Activated naive CD8-positive, alpha-beta T cell treated with anti-CD3 and anti-CD28 coated beads, Interleukin-2, amount 50 U/mL, for 16 hours (primary cell): Measurements from ENCODE around the gene ACTC1.
"Not testable (repeated sequence)": the region's sequence is repeated elsewhere in the genome, so short reads cannot be mapped to it uniquely, and the experiment has no call there.

Experiments used
- DNase-seq: peaks from one replicate; pipeline ENCODE4 v3.0.0-alpha.2; 2020; ENCODE audit warnings: low read depth, low spot score

The ACTC1 gene

GRCh38 chr15:34795267-34796081 lies at the start of gene ACTC1:
Gene ACTC1 (minus strand): TSS chr15:34795549. CDS start chr15:34794808, 741 bp downstream.
- DNase-seq, result no peak

DNA sequence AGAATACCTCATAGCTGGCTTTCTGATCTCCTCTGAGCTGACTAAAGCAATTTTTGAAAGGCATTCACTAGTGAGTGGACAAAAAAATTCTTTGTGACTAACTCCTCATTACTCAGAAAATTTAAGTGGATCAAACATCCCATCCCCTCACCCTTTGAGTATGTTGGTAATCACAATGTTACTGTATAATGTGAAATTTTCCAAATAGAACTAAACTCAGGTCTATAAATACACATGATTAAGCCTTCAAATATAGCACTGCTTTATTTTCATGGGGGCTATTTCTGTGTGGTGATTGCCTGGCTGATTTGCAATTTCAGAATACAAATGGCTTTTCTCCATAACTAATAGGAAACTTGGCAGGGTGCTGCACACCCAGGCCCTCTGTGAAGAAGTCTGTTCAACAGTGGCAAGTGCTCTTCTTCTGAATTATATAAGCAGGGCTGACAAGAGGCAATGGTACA lies 45.9 kb upstream of the ACTC1 start:
- DNase-seq, result no peak

GRCh38 chr15:34838282-34838681 lies 42.9 kb upstream of the ACTC1 start:
- no peak for DNase-seq

- DNase-seq, result no peak
These were observed 42.1 kb upstream of the ACTC1 start for GRCh38 chr15:34837246-34838016.

GRCh38 chr15:34828145-34828911 lies 33.0 kb upstream of the ACTC1 start:
- DNase-seq, result no peak

DNA sequence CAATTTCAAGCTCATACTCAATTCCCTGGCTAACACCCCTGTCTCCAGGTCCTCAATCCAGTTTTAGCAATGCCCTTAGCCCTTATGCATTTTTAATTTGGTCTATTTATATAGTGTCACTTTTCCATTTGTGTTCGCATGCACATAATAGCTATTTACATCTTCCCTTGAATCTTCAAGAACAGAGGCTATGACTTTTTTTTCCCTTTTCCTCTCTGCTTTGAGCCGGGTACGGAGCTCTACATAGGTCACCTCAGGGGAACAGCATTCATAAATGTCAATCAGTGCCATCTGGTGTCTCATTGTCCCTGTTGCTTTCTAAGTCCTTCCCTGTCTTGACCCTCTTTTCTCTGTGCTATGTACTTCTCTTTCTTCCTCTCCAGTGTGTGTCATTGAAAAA lies 26.5 kb upstream of the ACTC1 start:
- DNase-seq, result no peak

GRCh38 chr15:34820110-34820509 lies 24.8 kb upstream of the ACTC1 start:
- DNase-seq, result no peak

DNA sequence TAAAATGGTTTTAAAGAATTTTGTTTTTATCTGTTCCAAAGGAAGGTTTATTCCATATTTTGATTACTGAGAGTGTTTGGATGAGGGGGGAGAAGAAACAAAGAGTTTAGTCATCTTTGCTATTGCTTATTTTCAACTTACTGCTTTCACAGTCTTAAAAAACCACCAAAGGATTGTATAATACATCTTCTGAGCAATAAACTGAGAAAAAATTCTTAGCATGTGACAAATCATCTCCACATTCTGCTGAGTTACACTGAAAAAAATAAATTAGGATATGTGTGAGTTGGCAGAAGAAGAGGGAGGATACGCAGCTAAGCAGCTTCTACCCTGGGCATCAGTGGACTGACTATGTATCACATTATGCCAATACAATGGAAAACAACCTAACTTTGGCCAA lies 23.2 kb upstream of the ACTC1 start:
- no peak for DNase-seq

DNA sequence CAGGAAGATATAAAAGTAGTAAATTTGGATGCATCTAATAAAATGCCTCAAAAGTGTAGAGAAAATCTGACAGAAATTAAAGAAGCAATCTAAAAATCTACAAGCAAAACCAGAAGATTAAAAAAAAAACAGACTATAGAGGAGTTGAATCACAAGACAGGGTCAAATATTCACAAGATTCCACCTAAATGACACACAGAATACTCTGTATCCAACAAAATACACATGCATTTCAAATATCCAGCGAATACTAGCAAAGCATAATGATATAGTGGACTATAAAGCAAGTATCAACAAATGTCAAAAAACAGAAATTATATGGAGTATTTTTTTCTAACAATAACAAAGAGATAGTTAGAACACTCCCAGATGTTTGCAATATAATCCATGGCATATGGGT lies 20.5 kb upstream of the ACTC1 start:
- no peak for DNase-seq

DNA sequence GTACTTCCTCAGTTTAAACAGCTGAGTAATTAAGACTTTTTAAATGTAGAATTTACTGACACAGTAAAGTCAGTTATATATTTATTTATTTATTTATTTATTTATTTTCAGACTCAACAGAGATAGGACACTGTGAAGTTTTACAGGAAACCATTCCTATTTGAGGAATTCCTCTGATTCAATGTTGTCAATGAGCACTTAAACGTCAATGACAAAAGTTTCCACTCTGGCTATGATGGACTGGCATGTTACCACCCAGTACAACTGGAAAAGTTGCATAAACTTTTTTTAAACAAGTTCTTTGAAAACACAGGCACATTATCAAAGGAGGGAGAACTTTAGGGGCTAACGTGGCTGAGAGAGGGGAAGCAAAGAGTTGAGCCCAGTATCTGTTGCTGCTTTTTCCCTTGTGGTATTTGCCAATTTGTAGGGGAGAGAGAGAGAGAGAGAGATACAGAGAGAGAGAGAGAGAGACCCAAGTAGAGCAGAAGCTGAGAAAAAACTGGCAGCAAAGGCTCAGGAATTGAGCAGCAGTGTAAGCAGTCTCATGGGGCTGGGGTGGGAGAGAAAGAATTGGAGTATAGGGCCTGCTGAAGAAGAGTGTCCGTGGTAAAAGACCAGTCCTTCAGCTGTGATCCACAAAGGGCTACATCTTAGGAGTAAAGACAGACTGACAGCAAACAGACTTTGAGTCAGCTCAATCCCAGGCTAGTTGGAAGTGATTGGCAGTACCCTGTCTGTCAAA lies 18.3 kb upstream of the ACTC1 start:
- no peak for DNase-seq

GRCh38 chr15:34812868-34813365 lies 17.6 kb upstream of the ACTC1 start:
- DNase-seq, result not testable (repeated sequence)

- DNase-seq, result no peak
These were observed 17.0 kb upstream of the ACTC1 start for GRCh38 chr15:34812369-34812768.

DNA sequence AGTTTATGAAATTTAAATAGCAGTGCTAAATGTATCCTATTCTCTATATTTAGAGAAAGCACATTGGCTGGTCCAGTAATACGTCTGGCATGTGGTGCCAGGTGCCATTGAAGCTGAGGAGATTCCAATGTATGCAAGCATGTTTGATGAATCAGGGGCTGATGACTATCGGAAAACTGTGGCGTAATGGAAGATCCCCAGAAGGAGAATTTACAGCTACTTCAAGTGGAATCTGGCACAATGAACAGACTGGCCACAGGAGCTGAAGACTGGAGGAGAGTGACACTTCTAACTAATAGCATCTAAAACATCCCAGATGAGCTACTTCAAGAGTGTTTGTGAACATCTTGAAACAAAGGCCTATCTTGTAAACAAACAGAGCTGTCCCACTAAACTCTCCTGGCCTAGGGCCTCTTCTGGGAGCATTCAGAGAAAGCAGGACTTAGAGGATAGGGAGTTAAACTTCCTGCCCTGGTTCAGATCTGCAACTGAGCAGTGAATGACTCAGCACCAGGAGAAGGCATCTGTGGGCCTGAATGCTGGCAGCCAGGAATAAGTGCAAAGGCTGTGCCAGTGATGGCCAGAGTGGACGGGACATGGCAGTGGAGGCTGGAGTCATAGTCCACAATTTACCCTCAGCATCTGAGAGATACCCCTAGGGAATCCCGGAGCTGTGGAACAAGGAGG lies 15.2 kb upstream of the ACTC1 start:
- no peak for DNase-seq

DNA sequence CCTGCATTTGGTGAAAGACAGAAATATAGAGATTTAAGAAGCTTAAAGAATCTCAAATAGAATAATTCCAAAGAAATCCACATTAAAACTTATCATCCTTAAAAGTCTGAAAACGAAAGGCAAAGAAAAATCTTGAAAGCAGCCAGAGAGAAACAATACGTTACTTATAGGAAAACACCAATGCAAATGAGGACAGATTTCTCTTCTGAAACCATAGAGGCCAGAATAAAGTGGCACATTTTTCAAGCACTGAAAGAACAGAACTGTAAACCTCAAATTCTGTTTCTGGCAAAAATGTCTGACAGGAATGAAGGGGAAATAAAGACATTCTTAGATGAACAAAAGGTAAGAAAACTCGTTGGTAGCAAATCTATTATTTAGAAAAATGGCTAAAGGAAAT lies 13.8 kb upstream of the ACTC1 start:
- no peak for DNase-seq

DNA sequence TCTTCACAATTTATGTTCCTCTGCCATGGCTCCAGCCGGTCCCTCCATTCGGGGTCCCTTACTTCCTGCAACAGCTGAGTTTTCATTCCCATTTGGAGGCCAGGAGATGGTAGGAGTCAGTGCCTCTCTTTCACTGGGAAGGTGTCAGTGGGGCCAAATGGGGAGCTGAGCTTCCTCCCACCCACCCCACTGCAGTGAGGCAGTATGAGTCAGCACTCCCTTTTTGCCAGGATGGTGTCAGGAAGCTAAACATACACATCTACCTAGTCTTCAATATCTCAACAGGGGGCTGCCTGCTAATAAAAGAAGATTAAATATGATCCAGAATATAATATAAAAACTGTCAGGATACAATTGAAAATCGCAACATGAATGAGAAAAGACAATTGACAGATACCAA lies 12.7 kb upstream of the ACTC1 start:
- DNase-seq, result no peak

- not testable (repeated sequence) for DNase-seq
These were observed 11.9 kb upstream of the ACTC1 start for GRCh38 chr15:34807241-34807640.

GRCh38 chr15:34804776-34805175 lies 9.4 kb upstream of the ACTC1 start:
- no peak for DNase-seq

DNA sequence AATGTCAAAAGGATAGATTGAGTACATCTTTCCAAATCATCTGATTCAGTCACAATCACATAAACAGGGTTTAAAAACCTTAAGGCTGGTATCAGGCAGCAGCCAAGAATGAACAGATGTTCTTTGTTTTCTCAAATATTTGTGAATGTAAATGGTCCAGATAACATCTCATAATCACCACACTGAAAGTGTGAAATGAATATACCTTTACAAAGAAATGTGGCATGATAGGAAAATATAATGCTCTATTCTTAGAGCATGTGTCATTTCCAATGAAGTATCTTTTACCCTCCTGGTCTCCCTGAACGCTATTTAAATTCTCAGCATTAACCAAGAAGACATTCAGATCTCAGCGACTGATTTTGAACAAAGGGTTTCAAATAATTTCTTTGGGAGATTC lies 8.8 kb upstream of the ACTC1 start:
- DNase-seq, result no peak

DNA sequence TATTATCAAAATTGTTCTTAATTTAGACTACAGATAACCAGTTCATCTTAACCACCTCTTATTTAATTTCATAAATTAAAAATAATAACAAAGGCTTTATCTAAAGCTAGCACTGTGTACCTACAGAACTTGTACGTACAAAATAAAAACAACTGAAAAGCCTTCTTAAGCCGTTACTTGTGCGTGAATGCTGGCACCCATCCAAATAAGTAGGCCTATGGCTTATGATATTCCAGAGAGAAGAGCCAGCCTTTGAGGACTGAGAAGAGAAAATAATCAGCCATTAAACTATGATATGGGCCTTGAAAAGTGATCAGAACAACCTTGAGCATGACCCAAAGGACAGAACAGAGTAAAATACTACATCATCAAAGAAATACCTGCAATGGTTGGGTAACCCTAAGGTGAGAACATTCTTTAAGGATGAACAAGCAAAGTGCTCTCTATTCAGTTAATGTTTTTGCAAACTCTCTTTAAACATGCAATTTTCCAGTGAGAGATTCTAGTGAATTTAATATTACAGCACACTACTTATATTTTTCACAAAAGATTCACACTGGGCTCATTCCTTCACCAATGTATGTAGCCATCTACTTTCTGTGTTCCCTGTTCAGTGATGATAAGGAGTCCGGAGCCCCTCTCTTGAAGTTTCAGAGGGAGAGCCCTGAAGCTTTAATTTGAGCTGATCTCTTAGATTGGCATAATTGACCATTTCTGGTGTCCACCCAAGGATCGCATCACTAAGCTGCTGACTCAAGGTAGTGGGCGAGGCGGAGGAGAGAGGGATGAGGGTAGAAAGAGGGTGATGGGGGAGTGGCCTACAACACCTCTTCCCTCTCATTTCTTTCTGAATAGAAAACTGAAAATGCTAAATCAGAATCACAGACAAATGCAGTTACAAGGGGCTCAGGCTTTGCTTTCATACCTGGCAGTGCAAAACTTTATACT lies 7.7 kb upstream of the ACTC1 start:
- no peak for DNase-seq
